HG02943 (cell line): Measurements from ENCODE around the gene HSPBAP1.
"Not testable (repeated sequence)": the region's sequence is repeated elsewhere in the genome, so short reads cannot be mapped to it uniquely, and the experiment has no call there.

Source experiments
- ATAC-seq: cut with Tn5 transposase; IDR thresholded peaks from one replicate; pipeline ENCODE4 v1.9.1; 2021; ENCODE audit warnings: mild to moderate bottlenecking, low read depth, moderate library complexity; ENCODE audit not compliant: unreplicated experiment

HSPBAP1 gene

DNA sequence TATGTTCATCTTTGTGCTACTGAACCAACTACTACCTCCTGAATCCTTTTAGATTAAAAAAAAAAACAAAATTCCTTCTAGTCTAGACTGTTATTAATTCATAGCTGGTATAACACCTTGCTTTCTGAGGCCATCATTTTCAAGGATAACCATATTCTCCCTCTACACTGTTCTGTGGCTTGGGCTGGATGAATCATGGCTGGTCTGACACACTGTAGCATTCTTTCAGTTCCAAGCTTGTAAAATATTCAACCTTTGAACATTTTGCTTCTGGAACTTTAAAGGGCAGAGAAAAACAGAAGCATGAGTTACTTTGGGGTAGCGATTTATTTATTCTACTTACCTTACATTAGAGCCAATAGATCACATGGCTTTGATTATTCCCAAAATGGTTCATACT, 7.6 kb downstream of the HSPBAP1 start:
- ATAC-seq: no peak

DNA sequence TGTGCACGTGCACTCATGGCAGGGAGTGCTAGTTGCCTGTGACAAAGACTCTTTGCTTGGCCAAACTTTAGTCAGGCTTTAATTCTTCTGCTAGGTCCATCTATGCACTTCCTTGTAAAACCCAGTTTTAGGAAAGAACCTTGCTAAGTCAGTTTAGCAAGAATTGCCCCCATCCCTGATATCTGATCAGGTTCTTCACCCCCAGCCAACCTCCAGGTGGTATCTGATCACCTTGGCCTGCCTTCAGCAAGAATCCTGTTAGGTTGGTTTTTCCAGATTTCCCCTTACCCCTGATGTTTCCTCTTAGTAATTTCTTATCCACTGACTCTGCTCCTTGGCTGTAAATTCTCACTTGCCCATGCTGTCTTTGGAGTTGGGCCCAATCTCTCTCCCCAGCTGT, 8.4 kb downstream of the HSPBAP1 start:
- ATAC-seq: no peak

DNA sequence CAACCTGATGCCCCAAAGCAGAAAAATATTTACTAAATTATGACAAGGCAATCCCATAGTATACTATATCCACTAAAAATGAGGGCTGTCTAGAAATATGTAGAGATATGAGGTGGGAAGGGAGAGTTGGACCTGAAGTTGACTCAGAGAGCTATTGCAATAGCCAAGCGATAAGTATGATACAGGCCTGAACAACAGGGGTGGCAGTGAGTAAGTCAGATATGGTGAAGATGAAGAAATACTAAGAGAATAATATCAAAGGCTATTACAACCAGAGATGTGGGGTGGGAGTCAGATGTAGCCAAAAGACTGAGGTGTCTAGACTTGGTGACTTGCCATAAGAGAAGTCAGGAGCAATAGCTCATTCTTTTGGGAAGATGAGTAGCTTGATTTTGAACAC, 9.2 kb downstream of the HSPBAP1 start:
- ATAC-seq: no peak

DNA sequence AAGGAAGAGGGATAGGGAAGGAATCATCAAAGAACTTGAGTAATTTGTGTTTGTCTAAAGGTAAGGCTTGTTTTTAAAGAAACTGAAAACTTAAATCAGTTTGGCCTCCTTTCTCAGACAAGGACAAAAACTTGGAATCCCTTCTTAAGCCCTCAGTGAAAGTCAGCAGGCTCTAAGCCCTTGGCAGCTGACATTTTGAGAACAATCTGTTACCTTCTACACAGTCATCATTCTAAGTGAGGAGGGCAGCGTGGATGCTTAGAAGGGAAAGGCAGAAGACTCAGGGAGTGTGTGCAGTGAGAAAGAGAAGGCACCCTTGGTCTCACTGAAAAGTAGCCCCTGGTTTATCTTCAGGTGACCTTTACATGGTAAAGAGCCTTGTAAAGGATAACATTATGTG, 10.8 kb downstream of the HSPBAP1 start:
- ATAC-seq: no peak

DNA sequence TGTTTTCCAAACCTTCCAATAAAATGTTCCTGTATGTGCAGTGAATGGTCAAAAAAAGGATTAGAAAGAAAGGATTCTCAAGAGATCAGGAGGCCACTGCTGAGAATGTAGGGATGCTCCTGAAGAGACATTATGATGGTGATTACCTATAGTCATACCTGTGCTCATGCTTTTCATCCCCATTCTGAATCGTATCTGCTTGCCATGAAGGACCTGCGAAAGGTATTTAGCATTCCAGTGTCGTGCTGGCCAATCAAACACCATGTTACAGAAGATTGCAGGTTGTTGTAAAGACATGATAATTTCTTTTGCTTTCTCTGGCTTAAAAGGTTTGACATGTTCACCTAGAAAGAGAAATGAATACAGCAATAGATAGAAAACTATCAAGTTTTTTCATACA, 16.1 kb downstream of the HSPBAP1 start:
- no peak for ATAC-seq

DNA sequence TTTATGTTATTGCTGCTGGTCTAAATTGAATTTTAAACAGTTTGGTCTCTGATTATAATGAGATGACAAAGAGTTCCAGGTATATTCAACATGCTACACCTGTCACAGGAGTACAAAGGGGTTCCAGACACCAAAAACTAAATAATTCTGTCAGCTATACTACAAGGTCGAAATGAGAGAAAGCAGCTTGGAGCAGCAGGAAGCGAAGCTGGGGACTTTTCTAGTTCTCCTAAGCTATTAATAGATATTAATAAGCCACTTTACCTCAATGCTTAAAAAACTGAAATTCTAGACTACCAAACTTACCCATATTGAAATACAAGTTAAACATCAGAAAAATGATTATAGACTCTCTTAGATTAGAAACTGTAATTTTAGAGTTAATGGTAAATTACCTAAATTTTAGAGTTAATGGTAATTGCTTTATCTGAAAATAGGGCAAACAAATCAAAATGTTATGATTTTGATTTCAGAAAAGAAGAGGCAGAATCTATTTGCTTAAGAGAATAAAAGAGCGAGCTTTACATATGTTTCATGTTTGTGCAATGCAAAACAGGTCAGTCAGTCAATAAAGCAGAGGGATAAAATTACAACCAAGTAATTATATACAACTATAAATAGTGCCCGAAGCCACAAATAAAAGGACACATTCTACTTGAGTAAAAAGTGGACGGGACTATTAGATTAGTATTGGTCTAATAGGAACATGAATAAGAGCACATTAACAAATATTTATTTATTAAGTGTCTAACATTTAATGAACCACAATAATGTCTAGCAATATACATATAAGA, 16.8 kb downstream of the HSPBAP1 start:
- ATAC-seq: no peak

DNA sequence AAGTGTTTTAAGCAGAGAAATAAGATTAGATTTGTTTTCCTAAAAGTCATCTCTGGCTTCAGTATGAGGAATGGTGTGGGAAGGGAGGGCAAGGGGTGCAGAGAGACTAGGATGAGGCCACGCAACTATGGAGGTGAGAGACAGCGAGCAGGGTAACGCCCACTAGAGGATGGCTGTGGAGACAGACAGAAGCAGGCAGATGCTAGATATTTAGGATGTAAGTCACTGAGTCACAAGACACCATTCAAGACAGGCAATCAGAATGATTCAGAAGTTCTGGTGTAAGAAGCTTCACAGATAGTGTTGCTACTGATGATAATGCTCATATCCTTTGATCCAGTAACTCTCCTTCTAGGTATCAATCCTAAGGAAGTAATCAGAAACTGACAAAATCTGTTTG, 19.1 kb downstream of the HSPBAP1 start:
- no peak for ATAC-seq

DNA sequence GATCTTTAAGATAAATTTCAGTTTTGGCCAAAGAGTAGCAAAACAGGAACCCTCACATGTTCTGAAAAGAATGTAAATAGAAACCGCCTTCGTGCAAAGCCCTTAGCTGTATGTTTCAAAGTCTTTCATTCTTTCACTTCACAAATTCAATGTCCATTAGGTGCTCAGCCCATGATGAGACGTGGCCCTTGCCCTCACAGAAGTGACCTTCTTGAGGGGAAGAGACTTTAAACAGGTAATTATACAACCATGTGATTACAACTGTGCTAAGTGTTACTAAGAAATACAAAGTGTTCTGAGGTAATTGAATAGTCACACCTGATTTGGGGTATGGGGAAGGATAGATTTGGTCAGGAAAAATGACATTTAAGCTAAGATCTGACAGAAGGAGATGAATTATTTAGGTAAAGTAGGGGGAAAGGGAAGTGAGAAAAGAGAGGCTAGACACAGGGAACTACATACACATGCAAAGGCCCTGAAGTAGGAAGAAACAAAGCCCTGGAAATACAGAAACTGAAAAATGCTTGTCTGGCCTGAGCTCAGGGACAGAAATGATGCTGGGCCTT, 19.6 kb downstream of the HSPBAP1 start:
- ATAC-seq: no peak

DNA sequence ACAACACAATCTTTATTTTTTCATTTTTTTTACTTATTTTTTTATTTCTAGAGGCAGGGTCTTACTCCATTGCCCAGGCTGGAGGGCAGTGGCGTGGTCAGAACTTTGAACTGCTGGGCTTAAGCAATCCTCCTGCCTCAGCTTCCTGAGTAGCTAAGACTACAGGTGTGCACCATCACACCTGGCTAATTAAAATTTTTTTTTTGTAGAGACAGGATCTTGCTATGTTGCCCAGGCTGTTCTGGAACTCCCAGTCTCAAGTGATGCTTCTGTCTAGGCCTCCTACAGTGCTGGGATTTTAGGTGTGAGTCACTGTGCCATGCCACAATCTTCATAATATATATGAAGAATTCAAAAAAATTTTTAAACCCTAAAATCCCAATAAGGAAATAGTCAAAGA, 20.8 kb downstream of the HSPBAP1 start:
- ATAC-seq: no peak

DNA sequence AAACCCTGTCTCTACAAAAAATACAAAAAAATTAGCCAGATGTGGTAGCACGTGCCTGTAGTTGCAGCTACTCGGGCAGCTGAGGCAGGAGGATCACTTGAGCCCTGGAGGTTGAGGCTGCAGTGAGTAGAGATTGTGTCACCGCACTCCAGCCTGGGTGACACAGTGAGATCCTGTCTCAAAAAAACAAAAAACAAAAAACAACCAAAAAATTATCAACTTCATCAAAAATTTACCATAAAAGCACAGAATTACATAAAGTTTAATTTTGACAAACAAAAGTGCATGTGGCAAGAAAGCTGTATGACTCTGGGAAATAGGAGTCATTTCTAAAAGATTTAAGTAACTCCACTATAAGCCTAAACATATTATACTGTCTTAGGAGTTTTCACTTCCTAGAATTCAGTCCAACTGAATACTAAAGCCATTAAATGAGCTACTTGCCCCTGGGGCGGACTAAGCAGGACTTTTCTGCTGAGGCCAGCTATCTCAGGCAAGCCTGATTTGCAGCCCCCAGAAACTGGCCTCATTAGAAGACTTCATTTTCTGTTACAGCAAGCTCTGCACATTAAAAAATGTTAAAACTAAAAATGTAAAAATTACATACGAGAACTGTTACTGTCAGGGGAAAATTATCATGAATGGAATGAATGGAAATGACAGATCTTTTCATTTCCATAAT, 23.0 kb downstream of the HSPBAP1 start:
- no peak for ATAC-seq

DNA sequence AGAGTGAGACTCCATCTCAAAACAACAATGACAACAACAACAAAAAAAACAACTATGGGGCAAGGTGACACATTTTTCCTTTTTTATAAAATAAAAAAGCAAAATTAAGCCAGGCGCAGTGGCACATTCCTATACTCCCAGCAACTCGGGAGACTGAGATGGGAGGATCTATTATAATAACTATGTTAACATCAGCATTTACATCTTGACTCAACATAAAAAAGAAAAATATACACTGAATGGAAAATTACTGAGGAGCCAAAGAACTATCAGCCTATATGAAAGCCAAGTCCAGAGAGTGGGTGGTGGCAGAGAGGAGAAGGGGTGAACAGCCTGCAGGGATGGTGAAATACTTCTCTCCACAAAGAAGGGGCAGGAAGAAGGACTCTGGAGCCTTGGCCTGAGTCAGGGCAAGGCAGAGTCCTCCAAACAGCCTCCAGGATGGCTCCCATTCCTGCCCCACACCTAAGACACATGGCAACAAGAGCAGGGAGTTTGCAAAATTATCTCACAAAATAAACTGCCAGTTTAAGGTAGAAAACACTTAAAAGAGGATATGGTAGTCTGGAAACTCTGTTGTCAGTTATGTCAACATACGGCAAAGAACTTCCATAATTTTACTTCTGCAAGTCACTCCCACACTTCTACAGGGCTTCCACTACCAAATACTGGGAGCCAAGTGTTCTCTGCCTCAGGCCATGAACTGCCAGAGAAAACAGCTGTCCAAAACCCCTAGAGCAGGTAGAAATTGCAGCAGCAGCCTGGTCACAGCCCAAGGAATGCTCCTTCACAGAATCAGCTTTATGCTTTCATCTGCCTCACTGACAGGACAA, 25.9 kb downstream of the HSPBAP1 start:
- ATAC-seq: no peak

DNA sequence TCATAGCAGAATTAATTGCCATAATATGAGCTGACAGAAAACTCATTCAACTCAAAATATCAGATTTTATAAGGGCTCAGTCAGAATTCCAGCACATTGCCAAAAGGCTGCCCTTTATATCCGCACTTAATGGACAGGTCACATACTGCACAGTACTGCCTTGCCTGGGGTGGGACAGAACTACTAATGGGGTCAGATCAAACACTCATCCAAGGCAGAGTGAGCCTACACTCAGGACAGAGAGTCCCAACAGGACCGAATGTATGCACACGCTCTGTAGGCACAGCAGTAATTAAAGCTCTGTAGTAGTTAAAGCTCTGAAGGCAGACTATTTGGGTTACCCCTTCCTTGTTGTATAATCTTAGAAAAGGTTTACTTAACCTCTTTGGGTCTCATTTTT, 27.2 kb downstream of the HSPBAP1 start:
- no peak for ATAC-seq

DNA sequence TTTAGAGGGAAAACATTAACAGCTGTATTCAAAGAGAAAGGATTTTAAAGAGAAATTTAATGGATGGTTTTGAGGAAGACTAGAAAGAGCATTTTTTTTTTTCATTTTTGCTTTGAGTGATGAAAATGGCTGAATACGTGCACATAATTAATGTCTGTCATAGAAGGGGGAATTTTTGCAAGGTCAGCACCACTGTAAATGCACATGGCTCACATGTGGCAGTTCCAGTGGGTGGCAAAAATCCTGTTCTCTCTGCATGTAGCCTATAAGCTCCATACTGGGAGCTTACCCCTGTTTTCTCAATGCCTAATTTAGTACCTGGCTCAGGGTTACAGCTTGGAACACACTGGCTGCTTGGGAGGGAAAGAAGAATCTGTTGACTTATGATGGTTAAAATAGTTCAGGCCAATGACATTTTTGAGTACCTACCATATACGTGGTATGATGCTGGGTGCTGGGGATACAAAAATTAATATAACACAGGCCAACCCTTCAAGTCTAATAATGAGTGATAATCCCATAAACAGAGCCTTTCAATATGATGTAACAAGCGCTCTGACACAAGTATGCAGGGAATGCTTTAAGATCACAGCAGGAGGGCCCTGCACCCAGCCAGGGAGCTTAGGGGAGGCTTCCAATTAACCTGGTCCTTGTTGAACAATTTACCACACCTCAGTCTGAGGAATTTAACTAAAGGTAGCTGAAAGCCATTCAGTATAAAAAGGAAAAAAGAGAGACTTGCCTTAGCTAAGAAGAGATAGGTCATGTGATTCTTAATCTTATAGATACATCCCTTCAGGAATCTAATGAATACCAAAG, 33.0 kb downstream of the HSPBAP1 start:
- no peak for ATAC-seq

DNA sequence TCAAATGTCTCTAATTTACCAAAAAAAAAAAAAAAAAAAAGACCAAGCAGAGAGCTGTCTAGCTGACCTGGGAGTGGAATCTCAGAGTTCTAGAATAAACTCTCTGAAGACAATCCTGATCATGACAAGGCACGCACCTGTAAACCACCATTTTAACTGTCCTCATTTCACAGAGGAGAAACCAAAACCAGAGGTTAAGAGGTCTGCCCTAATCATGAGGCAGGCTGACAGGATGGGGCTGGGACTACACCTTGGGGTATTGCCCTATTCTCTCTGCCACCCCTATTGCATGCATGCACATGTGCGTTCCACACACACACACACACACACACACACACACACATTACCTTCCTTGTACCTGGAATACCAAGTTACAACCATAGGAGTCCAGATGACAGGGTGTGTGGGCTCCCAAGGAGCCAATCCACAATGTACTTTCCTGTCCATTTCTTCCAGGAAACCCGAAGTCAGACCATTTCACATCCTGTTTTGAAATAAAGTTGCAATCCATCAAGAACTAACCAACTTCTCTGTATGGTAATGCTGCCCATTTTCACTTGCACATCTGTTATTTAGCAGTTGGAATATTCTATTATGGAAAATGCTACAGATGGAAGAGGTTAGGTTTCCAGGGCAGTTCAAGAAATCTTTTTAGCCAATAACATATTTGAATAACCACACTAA, 34.6 kb downstream of the HSPBAP1 start:
- ATAC-seq: no peak

DNA sequence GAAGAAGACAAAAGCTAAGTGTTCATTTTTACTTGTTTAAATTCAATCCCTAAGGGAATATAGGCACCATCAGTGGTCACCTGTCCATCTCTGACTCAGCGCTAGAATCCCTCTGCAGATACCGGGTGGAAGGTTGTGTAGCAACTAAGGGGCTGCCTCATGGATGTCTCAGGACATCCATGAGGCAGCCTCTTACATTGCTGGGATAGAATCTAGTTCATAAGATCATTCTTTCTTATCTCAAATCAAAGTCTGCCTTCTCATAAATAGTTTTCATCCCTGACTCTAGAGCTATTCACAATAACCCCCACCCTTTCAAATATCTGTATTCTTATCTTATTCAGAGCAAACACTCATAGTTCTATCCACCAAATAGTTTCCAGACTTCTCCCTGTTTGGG, 38.1 kb downstream of the HSPBAP1 start:
- ATAC-seq: no peak

DNA sequence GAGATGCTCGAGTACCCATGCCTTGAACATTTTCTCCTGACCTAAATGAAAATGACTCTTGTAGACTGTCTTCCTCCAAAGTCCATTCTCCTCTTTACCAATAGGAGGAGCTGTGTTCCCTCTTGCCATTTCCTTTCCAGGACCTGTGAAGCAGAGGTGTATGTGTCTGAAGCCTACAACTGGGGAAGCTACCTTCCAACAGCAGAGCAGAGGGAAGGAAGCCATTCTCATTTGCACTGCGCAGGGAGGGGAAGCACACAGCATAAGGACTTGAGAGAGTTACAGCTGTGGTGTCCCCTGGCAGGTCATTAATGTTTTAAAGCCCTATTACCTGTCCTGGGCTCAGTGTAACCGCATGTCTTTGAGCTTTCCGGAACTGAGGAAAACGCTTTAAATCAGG, 38.7 kb downstream of the HSPBAP1 start:
- ATAC-seq: no peak

DNA sequence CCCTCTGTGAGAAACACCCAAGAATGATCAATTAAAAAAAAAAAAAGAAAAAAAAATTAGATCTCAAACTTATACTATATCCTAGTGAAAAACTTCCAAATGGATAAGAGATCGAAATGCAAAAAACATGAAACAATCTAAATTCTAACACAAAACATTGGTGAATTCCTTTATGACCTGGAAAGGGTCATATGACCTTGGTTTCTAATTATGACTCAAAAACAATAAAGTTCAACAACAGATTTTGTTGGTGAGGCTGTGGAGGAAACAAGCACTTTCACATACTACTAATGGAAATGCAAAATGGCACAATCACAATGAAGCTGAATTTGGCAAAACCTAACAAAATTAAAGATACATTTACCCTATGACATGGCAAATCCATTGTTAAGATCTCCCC, 45.3 kb downstream of the HSPBAP1 start:
- no peak for ATAC-seq

DNA sequence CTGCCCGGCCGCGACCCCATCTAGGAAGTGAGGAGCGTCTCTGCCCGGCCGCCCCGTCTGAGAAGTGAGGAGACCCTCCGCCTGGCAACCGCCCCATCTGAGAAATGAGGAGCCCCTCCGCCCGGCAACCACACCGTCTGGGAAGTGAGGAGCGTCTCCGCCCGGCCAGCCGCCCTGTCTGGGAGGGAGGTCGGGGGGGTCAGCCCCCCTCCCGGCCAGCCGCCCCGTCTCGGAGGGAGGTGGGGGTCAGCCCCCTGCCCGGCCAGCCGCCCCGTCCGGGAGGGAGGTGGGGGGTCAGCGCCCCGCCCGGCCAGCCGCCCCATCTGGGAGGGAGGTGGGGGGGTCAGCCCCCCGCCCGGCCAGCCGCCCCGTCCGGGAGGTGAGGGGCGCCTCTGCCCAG, 46.3 kb downstream of the HSPBAP1 start:
- ATAC-seq: not testable (repeated sequence)

DNA sequence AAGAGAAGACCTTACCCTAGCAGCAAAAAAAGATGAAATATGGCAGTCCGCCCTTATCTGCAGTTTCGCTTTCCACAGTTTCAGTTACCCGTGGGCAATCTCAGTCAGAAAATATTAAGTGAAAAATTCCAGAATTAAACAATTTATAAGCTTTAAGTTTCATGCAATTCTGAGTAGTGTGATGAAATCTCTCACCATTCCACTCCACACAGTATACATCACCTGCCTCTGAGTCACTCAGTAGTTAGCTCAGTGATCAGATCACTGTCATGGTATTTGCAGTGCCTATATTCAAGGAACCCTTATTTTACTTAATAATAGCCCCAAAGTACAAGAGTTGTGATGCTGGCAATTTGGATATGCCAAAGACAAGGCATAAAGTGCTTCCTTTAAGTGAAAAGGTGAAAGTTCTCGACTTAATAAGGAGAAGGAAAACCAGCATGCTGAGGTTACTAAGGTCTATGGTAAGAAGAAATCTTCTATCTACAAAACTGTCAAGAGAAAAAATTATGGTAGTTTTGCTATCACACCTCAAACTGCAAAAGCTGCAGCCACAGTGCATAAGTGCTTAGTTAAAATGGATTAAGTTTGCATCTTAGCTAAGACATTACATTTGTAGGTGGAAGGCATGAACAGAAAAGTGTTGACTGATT, 48.1 kb downstream of the HSPBAP1 start:
- no peak for ATAC-seq
